ENCODE results near the gene CKS1B.

The CKS1B gene

GRCh38 chr1:155001425-155001674 lies 26.9 kb downstream of the CKS1B start:
- DNase-seq (ENCODE audit: low read depth in 2 of 3, low spot score in 2 of 3), result peak in 1 of 3 experiments; percentile 41

GRCh38 chr1:155001675-155002463 lies 27.4 kb downstream of the CKS1B start:
- DNase-seq (ENCODE audit: low read depth in 2 of 3, low spot score in 2 of 3), result peak; percentile 92 to 95 (median 93)

GRCh38 chr1:155002464-155003226 lies 28.2 kb downstream of the CKS1B start, which contains the start of gene ZBTB7B:
Gene ZBTB7B, plus strand, starts transcription at chr1:155002802. Its CDS starts 11,859 bp downstream, at chr1:155014661.
- DNase-seq (ENCODE audit: low read depth in 2 of 3, low spot score in 2 of 3), result no peak

- DNase-seq (ENCODE audit: low read depth in 2 of 3, low spot score in 2 of 3), result no peak
These were observed 28.8 kb downstream of the CKS1B start for GRCh38 chr1:155003227-155003765.

GRCh38 chr1:155003766-155004351 lies 29.4 kb downstream of the CKS1B start:
- DNase-seq (ENCODE audit: low read depth in 2 of 3, low spot score in 2 of 3), result no peak

GRCh38 chr1:155004352-155005075 lies 30.0 kb downstream of the CKS1B start:
- no peak for DNase-seq (ENCODE audit: low read depth in 2 of 3, low spot score in 2 of 3)

GRCh38 chr1:155005076-155006011 lies 30.9 kb downstream of the CKS1B start:
- no peak for DNase-seq (ENCODE audit: low read depth in 2 of 3, low spot score in 2 of 3)

GRCh38 chr1:155006601-155007101 lies 32.2 kb downstream of the CKS1B start:
- peak in 1 of 3 experiments; percentile 30 for DNase-seq (ENCODE audit: low read depth in 2 of 3, low spot score in 2 of 3)

- DNase-seq (ENCODE audit: low read depth in 2 of 3, low spot score in 2 of 3), result no peak
These were observed 32.9 kb downstream of the CKS1B start for GRCh38 chr1:155007251-155007828.

GRCh38 chr1:155008015-155008941 lies 33.8 kb downstream of the CKS1B start:
- DNase-seq (ENCODE audit: low read depth in 2 of 3, low spot score in 2 of 3), result no peak

- DNase-seq (ENCODE audit: low read depth in 2 of 3, low spot score in 2 of 3), result no peak
These were observed 34.8 kb downstream of the CKS1B start for GRCh38 chr1:155009221-155009711.

- no peak for DNase-seq (ENCODE audit: low read depth in 2 of 3, low spot score in 2 of 3)
These were observed 35.3 kb downstream of the CKS1B start for GRCh38 chr1:155009742-155010141.

- DNase-seq (ENCODE audit: low read depth in 2 of 3, low spot score in 2 of 3), result no peak
These were observed 35.9 kb downstream of the CKS1B start for GRCh38 chr1:155010211-155010918.

- no peak for DNase-seq (ENCODE audit: low read depth in 2 of 3, low spot score in 2 of 3)
These were observed 36.5 kb downstream of the CKS1B start for GRCh38 chr1:155011004-155011416.

- no peak for DNase-seq (ENCODE audit: low read depth in 2 of 3, low spot score in 2 of 3)
These were observed 37.0 kb downstream of the CKS1B start for GRCh38 chr1:155011437-155012025.

GRCh38 chr1:155012026-155012546 lies 37.6 kb downstream of the CKS1B start:
- DNase-seq (ENCODE audit: low read depth in 2 of 3, low spot score in 2 of 3), result no peak
